Measurements from ENCODE around the gene ARID3B. TPM values are rescaled to one million over a fixed set of nuclear protein-coding genes. Genes with fewer than 3 reads are reported as not detected.

ARID3B gene
- total and polyA plus RNA-seq, 3 donors from 2014 or later = 50.3 to 58.1 (median 53.7) TPM

DNA sequence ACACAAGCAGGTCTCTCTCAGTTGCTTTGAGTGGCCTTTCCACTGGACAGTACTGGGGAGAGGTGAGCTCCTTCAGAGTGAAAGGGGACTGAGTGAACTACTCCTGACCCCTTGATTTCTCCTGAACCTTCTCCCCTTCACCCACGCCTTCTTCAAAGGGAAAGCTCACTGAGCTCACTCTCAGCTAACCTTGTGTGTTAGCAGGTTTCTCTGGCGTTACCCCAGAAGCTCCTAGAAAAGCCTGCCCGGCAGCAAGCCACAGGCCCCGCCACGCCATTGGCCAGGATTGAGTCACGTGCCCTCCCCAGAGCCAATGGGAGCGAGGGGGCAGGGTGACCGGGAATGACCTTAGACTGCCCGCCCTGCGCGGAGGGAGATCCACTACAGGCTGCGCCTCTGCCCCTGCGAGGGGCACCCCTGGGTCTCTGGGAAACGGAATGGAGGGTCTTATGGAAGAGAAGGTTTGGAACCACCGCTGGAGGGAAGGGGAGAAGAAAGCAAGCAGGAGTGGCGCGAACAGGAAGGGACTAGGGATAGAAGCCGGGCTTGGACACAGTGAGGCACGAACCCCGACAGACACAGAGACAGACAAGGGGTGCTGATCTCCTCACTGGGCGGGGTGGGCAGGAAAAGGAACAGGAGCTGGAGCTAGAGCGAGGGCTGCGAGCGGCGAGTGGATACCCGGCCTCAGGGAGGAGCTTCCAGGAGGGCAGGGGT, 57.3 kb downstream of the ARID3B start:
- no peaks in the 10 kb centered on the region for H3K27me3 ChIP-seq
- H3K36me3 ChIP-seq (ENCODE audit: low read depth, missing control alignments) = no peaks in the 10 kb centered on the region
- 0 to 3% methylated on average over 21 to 26 of the region's 26 CpGs for WGBS, 2 donors
- peak overlapping the region; percentile 86 for H3K27ac ChIP-seq
- peak overlapping the region; percentile 56 to 80 for H3K4me3 ChIP-seq
- TF ChIP-seq, protein P1, sequence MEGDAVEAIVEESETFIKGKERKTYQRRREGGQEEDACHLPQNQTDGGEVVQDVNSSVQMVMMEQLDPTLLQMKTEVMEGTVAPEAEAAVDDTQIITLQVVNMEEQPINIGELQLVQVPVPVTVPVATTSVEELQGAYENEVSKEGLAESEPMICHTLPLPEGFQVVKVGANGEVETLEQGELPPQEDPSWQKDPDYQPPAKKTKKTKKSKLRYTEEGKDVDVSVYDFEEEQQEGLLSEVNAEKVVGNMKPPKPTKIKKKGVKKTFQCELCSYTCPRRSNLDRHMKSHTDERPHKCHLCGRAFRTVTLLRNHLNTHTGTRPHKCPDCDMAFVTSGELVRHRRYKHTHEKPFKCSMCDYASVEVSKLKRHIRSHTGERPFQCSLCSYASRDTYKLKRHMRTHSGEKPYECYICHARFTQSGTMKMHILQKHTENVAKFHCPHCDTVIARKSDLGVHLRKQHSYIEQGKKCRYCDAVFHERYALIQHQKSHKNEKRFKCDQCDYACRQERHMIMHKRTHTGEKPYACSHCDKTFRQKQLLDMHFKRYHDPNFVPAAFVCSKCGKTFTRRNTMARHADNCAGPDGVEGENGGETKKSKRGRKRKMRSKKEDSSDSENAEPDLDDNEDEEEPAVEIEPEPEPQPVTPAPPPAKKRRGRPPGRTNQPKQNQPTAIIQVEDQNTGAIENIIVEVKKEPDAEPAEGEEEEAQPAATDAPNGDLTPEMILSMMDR (IDR thresholded peaks at IDR 0.05) = no peak
- peak; percentile 44 for TF ChIP-seq POLR2A (IDR thresholded peaks at IDR 0.05)
- DNase-seq = peak; percentile 97
- intact Hi-C loops (cut with DNase I; ENCODE audit: low total_unique reads) = no loop called here
- H3K4me1 ChIP-seq = peaks cover 17% of the 10 kb centered on the region
- H3K9me3 ChIP-seq = no peaks in the 10 kb centered on the region

DNA sequence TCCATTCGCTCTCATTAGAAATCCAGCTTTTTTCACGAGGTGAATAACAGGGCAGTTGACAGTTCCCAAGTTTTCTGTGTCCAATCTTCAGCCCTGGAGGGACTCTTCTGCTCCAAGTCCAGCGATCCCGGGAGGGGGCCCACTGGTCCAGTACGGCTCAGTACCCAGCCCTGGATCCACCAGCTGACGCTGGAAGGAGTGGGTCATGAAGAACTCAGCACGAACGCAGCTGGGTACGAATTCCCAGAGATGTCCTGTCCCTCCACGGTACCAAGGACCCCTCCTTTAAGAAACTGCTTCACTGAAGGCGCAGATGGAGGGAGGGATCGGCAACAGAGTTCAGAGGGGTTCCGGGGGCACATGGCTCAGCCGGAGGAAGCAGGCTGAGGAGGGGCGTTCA, 58.1 kb downstream of the ARID3B start:
- intact Hi-C loops (cut with DNase I; ENCODE audit: low total_unique reads) = no loop called here
- H3K4me3 ChIP-seq = peak overlapping the region; percentile 56 to 80
- DNase-seq = no peak
- no peaks in the 10 kb centered on the region for H3K9me3 ChIP-seq
- H3K27ac ChIP-seq = peak overlapping the region in 1 of 2 donors; percentile 86
- no peaks in the 10 kb centered on the region for H3K36me3 ChIP-seq (ENCODE audit: low read depth, missing control alignments)
- no peaks in the 10 kb centered on the region for H3K27me3 ChIP-seq
- peaks cover 20% of the 10 kb centered on the region for H3K4me1 ChIP-seq
- 57 to 69% methylated on average over 9 to 15 of the region's 15 CpGs for WGBS, 2 donors
- TF ChIP-seq, protein P1 (IDR thresholded peaks at IDR 0.05) = no peak

DNA sequence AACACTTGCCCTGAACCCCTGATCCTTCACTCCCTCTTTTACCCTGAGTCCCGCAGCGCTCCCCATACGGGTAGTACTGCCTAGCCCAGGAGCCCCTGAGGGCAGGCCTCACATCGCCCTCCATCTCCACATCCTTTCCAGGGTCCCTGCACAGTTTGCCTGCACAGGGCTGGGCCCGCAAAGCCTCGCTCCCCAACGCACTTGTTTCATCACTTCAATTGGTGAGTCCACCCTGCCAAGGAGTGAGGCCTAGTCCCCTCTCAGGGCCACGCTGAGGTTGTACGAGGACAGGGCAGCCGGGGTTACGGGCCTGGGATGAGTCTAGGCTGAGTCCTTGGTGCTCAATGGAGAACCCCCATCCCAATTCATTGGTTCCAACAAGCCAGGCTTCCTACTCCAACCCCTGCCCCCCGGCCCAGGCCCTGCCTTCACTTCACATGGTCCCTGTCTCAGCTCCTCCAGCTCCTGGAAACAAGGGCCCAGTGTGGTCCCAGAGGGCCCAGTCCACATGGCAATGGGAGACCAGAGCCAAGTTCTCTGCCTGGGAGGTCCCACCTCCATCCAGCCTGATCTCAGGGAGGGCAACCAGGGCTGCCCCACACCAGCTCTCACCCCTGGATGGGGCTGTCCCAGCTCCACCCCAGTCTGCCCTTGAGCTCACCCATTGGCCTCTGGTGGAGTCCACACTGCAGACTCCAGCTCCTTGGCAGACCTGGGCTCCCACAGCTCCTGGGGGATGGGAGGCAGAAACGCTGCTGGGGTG, 62.2 kb downstream of the ARID3B start:
- WGBS, 2 donors = 91 to 95% methylated on average over 13 of the region's 13 CpGs
- intact Hi-C loops (cut with DNase I; ENCODE audit: low total_unique reads) = loop anchor here (10.0 kb wide), 1 partner anchor 148 kb away; no protein-coding TSS in a partner anchor
- no peaks in the 10 kb centered on the region for H3K9me3 ChIP-seq
- no peak overlapping the region for H3K27ac ChIP-seq
- peaks cover 16% of the 10 kb centered on the region for H3K4me1 ChIP-seq
- no peak for TF ChIP-seq POLR2A (IDR thresholded peaks at IDR 0.05)
- TF ChIP-seq, protein P1 (IDR thresholded peaks at IDR 0.05) = no peak
- no peak for DNase-seq
- H3K27me3 ChIP-seq = no peaks in the 10 kb centered on the region
- no peaks in the 10 kb centered on the region for H3K36me3 ChIP-seq (ENCODE audit: low read depth, missing control alignments)
- no peak overlapping the region for H3K4me3 ChIP-seq

GRCh38 chr15:74603789-74604705, 63.0 kb downstream of the ARID3B start:
- H3K4me3 ChIP-seq = no peak overlapping the region
- H3K27me3 ChIP-seq = no peaks in the 10 kb centered on the region
- intact Hi-C loops (cut with DNase I; ENCODE audit: low total_unique reads) = loop anchor here (10.0 kb wide), 1 partner anchor 149 kb away; no protein-coding TSS in a partner anchor
- H3K4me1 ChIP-seq = peaks cover 13% of the 10 kb centered on the region
- no peak overlapping the region for H3K27ac ChIP-seq
- no peak for DNase-seq
- TF ChIP-seq, protein P1 (IDR thresholded peaks at IDR 0.05) = no peak
- no peak for TF ChIP-seq POLR2A (IDR thresholded peaks at IDR 0.05)
- WGBS, 2 donors = 87 to 89% methylated on average over 9 to 11 of the region's 11 CpGs
- no peaks in the 10 kb centered on the region for H3K9me3 ChIP-seq
- no peaks in the 10 kb centered on the region for H3K36me3 ChIP-seq (ENCODE audit: low read depth, missing control alignments)

All from testis (tissue), 3 donors.